Prostate gland (tissue), 2 donors: ENCODE measurements around the gene SLC31A1. TPM values are rescaled to one million over a fixed set of nuclear protein-coding genes. Genes with fewer than 3 reads are reported as not detected.
"Not testable (repeated sequence)": the region's sequence is repeated elsewhere in the genome, so short reads cannot be mapped to it uniquely, and the experiment has no call there.

Experiments used
- DNase-seq: peaks from one replicate; pipeline ENCODE4 v3.0.0-alpha.2; 2019; ENCODE audit warnings: low spot score
- H3K27ac ChIP-seq, 2 donors: fragments of 200-600 bp; sonication (generic); 2 replicates each; pipeline ENCODE4 v1.5.1; 2017 to 2019
- H3K27me3 ChIP-seq: fragments of 200-600 bp; sonication (generic); replicated peaks from 2 replicates; pipeline ENCODE4 v1.5.1; 2019; ENCODE audit not compliant: insufficient read depth
- H3K36me3 ChIP-seq, 2 donors: fragments of 200-600 bp; sonication (generic); 1 replicate in 1 of 2; 2 replicates in 1 of 2; pipeline versions ENCODE4 v1.5.1 to v1.8.1; 2017 to 2019
- H3K4me1 ChIP-seq: fragments of 200-600 bp; sonication (generic); replicated peaks from 2 replicates; pipeline ENCODE4 v1.5.1; 2019
- H3K4me3 ChIP-seq, 2 donors: fragments of 200-600 bp; sonication (generic); 2 replicates each; pipeline ENCODE4 v1.5.1; 2017 to 2019
- H3K9me3 ChIP-seq: fragments of 200-600 bp; sonication (generic); 2 replicates; pipeline ENCODE4 v1.5.1; 2017
- POLR2A ChIP-seq: fragments of 450-650 bp; IDR thresholded peaks from one replicate; pipeline ENCODE4 v1.6.1; 2016; ENCODE audit warnings: antibody characterized with exemption, mild to moderate bottlenecking
- POLR2AphosphoS5 ChIP-seq: sonication (generic); formaldehyde crosslinking; IDR thresholded peaks from one replicate; pipeline ENCODE4 v1.6.1; 2017; ENCODE audit warnings: antibody characterized with exemption
- WGBS: methylation state at CpG from one replicate; pipeline ENCODE4 v1.1.5; 2018; 5-methylcytosine and 5-hydroxymethylcytosine counted together
- intact Hi-C: fragments of 100-400 bp; cut with DNase I; formaldehyde crosslinking; loops from one replicate; pipeline ENCODE4 v1.14.2; 2022
- total RNA-seq, 2 donors: library from RNA; depleted of rRNA; stranded (reverse); fragments of >200 nt; gene quantifications; one replicate each; pipeline ENCODE4 v1.1.0, GENCODE V29; 2016
- TF ChIP-seq, protein P1 (sequence below), 4 experiments: fragments of 200-600 bp in 2 of 4; fragments of 450-650 bp in 2 of 4; sonication (generic) in 2 of 4; IDR thresholded peaks; 1 replicate in 3 of 4; 2 replicates in 1 of 4; pipeline ENCODE4 v1.5.1; 2016 to 2019; ENCODE audit warnings: antibody characterized with exemption in 4 of 4, mild to moderate bottlenecking in 2 of 4, moderate library complexity in 2 of 4

SLC31A1 gene
- total RNA-seq, 2 donors from 2014 or later = 22.8 to 68.5 TPM

DNA sequence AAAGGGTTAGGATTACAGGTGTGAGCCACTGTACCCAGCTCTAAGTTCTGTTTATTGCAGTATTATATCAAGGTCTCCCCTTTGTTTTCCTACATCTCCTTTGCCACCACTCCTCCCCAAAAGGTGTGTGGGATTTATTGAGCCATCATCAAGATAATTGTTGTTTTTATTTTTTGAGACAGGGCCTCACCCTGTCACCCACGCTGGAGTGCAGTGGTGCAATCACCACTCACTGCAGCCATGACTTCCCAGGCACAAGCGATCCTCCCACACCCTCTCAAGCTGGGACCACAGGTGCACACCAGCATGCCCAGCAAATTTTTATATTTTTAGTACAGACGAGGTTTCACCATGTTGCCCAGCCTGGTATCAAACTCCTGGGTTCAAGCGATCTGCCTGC lies 24.6 kb downstream of the SLC31A1 start:
- DNase-seq = no peak
- TF ChIP-seq, protein P1, sequence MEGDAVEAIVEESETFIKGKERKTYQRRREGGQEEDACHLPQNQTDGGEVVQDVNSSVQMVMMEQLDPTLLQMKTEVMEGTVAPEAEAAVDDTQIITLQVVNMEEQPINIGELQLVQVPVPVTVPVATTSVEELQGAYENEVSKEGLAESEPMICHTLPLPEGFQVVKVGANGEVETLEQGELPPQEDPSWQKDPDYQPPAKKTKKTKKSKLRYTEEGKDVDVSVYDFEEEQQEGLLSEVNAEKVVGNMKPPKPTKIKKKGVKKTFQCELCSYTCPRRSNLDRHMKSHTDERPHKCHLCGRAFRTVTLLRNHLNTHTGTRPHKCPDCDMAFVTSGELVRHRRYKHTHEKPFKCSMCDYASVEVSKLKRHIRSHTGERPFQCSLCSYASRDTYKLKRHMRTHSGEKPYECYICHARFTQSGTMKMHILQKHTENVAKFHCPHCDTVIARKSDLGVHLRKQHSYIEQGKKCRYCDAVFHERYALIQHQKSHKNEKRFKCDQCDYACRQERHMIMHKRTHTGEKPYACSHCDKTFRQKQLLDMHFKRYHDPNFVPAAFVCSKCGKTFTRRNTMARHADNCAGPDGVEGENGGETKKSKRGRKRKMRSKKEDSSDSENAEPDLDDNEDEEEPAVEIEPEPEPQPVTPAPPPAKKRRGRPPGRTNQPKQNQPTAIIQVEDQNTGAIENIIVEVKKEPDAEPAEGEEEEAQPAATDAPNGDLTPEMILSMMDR (IDR thresholded peaks at IDR 0.05) = no peak
- no peak for TF ChIP-seq POLR2AphosphoS5
- no peak for TF ChIP-seq POLR2A
- no peaks in the 10 kb centered on the region for H3K4me1 ChIP-seq
- no peaks in the 10 kb centered on the region for H3K9me3 ChIP-seq
- H3K27me3 ChIP-seq = no peaks in the 10 kb centered on the region
- intact Hi-C loops = no loop called here
- 89% methylated on average over 4 of the region's 4 CpGs for WGBS
- no peaks in the 10 kb centered on the region for H3K36me3 ChIP-seq
- no peak overlapping the region for H3K4me3 ChIP-seq
- H3K27ac ChIP-seq = no peak overlapping the region

DNA sequence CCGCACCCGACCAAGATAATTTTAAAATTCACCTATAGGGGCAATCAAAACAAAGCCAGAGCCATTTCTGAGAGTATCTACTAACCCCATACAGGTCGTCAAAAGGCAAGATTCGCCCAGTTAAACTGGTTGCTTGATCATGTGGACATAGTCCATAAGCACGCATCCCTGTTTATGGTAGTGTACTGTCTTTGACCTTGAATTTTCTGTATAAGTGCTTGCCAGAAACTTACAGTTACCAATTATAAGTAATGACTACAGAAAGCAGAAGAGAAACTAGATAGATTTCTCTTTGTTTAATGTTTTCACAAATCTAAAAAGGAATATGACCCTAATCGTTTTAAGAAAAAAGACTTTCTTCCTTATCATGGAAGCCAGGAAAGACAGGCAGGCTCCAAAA lies 25.6 kb downstream of the SLC31A1 start:
- 93% methylated on average over 6 of the region's 6 CpGs for WGBS
- DNase-seq = no peak
- Histone ChIP-seq H3K9me3 (no peaks in the 10 kb centered on the region), H3K4me1 (no peaks in the 10 kb centered on the region), H3K27me3 (no peaks in the 10 kb centered on the region), H3K4me3 (no peak overlapping the region), H3K36me3 (no peaks in the 10 kb centered on the region), H3K27ac (no peak overlapping the region)
- intact Hi-C loops = no loop called here
- TF ChIP-seq POLR2A = no peak
- TF ChIP-seq, protein P1 (IDR thresholded peaks at IDR 0.05) = no peak
- no peak for TF ChIP-seq POLR2AphosphoS5

DNA sequence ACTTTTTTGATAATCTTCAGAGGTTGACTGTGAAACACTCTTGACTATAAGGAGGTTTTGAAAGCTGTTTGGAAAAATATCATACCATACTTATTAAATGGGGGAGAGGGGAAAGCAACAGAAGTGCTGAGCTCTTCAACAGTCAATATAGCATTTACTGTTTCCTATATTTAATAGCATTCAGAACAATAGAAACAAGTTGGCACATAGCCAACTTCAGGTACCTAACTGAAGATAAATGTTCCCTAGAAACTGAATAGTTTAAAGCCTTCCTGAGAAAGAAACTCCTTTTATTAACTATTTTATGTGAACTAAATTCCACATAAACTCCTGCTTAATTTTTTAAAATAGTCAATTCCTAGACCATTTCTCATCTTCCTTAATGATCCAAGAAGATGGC lies 26.3 kb downstream of the SLC31A1 start:
- no peaks in the 10 kb centered on the region for H3K4me1 ChIP-seq
- intact Hi-C loops = no loop called here
- H3K36me3 ChIP-seq = no peaks in the 10 kb centered on the region
- no peak overlapping the region for H3K4me3 ChIP-seq
- TF ChIP-seq POLR2AphosphoS5 (no peak), POLR2A (no peak)
- TF ChIP-seq, protein P1 (IDR thresholded peaks at IDR 0.05) = no peak
- no peak overlapping the region for H3K27ac ChIP-seq
- no peak for DNase-seq
- H3K9me3 ChIP-seq = no peaks in the 10 kb centered on the region
- no peaks in the 10 kb centered on the region for H3K27me3 ChIP-seq

DNA sequence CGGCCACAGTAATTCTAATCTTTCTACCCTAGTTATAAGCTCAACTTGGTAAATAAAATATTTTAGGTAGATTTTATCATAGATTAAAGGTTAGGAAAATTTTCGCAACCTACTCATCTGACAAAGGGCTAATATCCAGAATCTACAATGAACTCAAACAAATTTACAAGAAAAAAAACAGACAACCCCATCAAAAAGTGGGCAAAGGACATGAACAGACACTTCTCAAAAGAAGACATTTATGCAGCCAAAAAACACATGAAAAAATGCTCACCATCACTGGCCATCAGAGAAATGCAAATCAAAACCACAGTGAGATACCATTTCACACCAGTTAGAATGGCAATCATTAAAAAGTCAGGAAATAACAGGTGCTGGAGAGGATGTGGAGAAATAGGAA lies 28.3 kb downstream of the SLC31A1 start:
- H3K27ac ChIP-seq, intact Hi-C loops, H3K27me3 ChIP-seq, H3K4me3 ChIP-seq, H3K9me3 ChIP-seq, DNase-seq, H3K4me1 ChIP-seq, H3K36me3 ChIP-seq: not testable (repeated sequence)
- 100% methylated on average over 2 of the region's 2 CpGs for WGBS

DNA sequence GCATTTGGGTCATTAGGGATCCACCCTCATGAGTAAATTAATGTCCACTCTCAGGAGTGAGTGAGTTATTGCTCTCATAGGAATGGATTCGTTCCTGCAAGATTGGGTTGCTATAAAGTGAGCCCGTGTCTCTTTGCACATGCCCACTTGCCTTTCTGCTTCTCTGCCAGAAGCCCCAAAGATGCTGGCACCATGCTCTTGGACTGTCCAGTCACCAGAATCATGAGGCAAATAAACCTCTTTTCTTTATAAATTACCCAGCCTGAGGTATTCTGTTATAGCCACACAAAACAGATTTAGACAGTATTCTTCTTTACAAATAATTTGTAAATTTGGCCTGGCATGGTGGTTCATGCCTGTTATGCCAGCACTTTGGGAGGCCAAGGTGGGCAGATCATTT lies 29.5 kb downstream of the SLC31A1 start:
- H3K9me3 ChIP-seq = no peaks in the 10 kb centered on the region
- H3K27me3 ChIP-seq = no peaks in the 10 kb centered on the region
- intact Hi-C loops = no loop called here
- no peaks in the 10 kb centered on the region for H3K4me1 ChIP-seq
- H3K4me3 ChIP-seq = no peak overlapping the region
- no peak overlapping the region for H3K27ac ChIP-seq
- no peaks in the 10 kb centered on the region for H3K36me3 ChIP-seq
- 93% methylated on average over 2 of the region's 2 CpGs for WGBS
- DNase-seq = no peak
- TF ChIP-seq, protein P1 (IDR thresholded peaks at IDR 0.05) = no peak
- TF ChIP-seq POLR2AphosphoS5 (no peak), POLR2A (no peak)
